Peyer's patch (tissue), 4 donors: Measurements from ENCODE around the gene CDH4.

Source experiments
- CTCF ChIP-seq, 6 experiments: fragments of 450-650 bp in 4 of 6; fragments of 200-600 bp in 2 of 6; sonication (generic) in 1 of 6; IDR thresholded peaks; one replicate each; pipeline ENCODE4 v1.5.1; 2017 to 2019; ENCODE audit warnings: antibody characterized with exemption in 6 of 6, mild to moderate bottlenecking in 3 of 6, moderate library complexity in 1 of 6
- POLR2A ChIP-seq, 2 donors: fragments of 450-650 bp; IDR thresholded peaks; one replicate each; pipeline ENCODE4 v1.5.1; 2017; ENCODE audit warnings: antibody characterized with exemption in 2 of 2, mild to moderate bottlenecking in 2 of 2, moderate library complexity in 2 of 2

DNA sequence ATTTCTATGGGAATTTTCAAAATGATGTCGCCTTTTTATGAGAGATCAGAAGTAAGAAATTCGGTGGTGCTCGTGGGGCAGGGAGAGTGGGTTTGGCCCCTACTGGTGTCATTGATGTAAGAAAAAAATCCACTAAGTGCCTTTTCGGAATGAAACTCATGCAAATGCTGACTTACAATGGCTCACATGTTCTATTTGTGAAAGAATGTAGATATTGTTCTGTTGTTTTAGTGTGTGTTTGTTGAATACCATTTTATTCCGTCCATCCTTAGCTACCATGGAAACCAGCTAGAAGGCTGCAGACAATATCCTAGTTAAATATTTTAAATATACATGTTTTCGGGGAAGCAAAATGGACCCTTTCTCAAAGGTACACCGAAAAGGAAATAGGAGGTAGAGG is 508.7 kb downstream of the CDH4 start:
- TF ChIP-seq CTCF (IDR thresholded peaks at IDR 0.05) = no peak
- TF ChIP-seq POLR2A (IDR thresholded peaks at IDR 0.05) = no peak
